Astrocyte (in vitro differentiated cells and primary cell): ENCODE data around the gene FAM81A. TPM values are rescaled to one million over a fixed set of nuclear protein-coding genes. Genes with fewer than 3 reads are reported as not detected.

ENCODE experiments used
- DNase-seq: peaks from one replicate; pipeline ENCODE4 v3.0.0-alpha.2; 2010; ENCODE audit warnings: low read depth
- FAIRE-seq: peaks from 2 replicates; lab custom pipeline; 2011; peaks lifted over from hg19 to GRCh38; lab: Jason Lieb, UNC
- H2AFZ ChIP-seq: 2 replicates; pipeline ENCODE4 v1.6.0; 2012; ENCODE audit warnings: low read depth, low read length, inconsistent platforms
- H3K27ac ChIP-seq: 2 replicates; pipeline ENCODE4 v1.5.1; 2011; ENCODE audit warnings: low read depth, low read length, inconsistent platforms
- H3K27me3 ChIP-seq: 2 replicates; pipeline ENCODE4 v1.6.0; 2011; ENCODE audit warnings: low read length, inconsistent platforms; ENCODE audit not compliant: insufficient read depth
- H3K36me3 ChIP-seq: 2 replicates; pipeline ENCODE4 v1.5.1; 2011; ENCODE audit warnings: low read length, inconsistent platforms; ENCODE audit not compliant: insufficient read depth
- H3K4me1 ChIP-seq: 2 replicates; pipeline ENCODE4 v1.5.1; 2011; ENCODE audit warnings: low read length, inconsistent platforms; ENCODE audit not compliant: insufficient read depth
- H3K4me2 ChIP-seq: 2 replicates; pipeline ENCODE4 v1.6.0; 2012; ENCODE audit warnings: low read length, inconsistent platforms
- H3K4me3 ChIP-seq: 2 replicates; pipeline ENCODE4 v1.5.1; 2011; ENCODE audit warnings: low read depth, mild to moderate bottlenecking, low read length, inconsistent platforms; ENCODE audit not compliant: insufficient read depth
- H3K79me2 ChIP-seq: 2 replicates; pipeline ENCODE4 v1.6.0; 2012; ENCODE audit warnings: mild to moderate bottlenecking, low read length, inconsistent platforms; ENCODE audit not compliant: insufficient read depth
- H3K9ac ChIP-seq: 2 replicates; pipeline ENCODE4 v1.6.0; 2012; ENCODE audit warnings: mild to moderate bottlenecking, low read length, inconsistent platforms
- H3K9me3 ChIP-seq: 2 replicates; pipeline ENCODE4 v1.5.1; 2012; ENCODE audit warnings: low read depth, mild to moderate bottlenecking, low read length, inconsistent platforms; ENCODE audit not compliant: insufficient read depth
- H4K20me1 ChIP-seq: 2 replicates; pipeline ENCODE4 v1.6.0; 2012; ENCODE audit warnings: low read length, inconsistent platforms; ENCODE audit not compliant: insufficient read depth
- H3K27ac Mint-ChIP-seq: one replicate; pipeline ENCODE4 v1.8.0; 2021; ENCODE audit warnings: mild to moderate bottlenecking, mixed read lengths; ENCODE audit not compliant: unreplicated experiment
- H3K27me3 Mint-ChIP-seq: one replicate; pipeline ENCODE4 v1.8.0; 2021; ENCODE audit warnings: low read depth, mixed read lengths; ENCODE audit not compliant: unreplicated experiment
- H3K36me3 Mint-ChIP-seq: one replicate; pipeline ENCODE4 v1.8.0; 2021; ENCODE audit warnings: low read depth, mixed read lengths; ENCODE audit not compliant: unreplicated experiment
- H3K4me1 Mint-ChIP-seq: one replicate; pipeline ENCODE4 v1.8.0; 2021; ENCODE audit warnings: low read depth, mixed read lengths; ENCODE audit not compliant: unreplicated experiment
- H3K4me3 Mint-ChIP-seq: one replicate; pipeline ENCODE4 v1.8.0; 2021; ENCODE audit warnings: mild to moderate bottlenecking, moderate library complexity, mixed read lengths; ENCODE audit not compliant: unreplicated experiment
- H3K9me3 Mint-ChIP-seq: one replicate; pipeline ENCODE4 v1.8.0; 2021; ENCODE audit warnings: mild to moderate bottlenecking, mixed read lengths; ENCODE audit not compliant: unreplicated experiment
- EZH2 ChIP-seq: IDR thresholded peaks from 2 replicates; pipeline ENCODE4 v1.6.1; 2012; ENCODE audit warnings: mild to moderate bottlenecking, low read length, inconsistent platforms; ENCODE audit not compliant: insufficient read depth
- total RNA-seq: library from RNA; stranded (reverse); gene quantifications from 2 replicates; pipeline ENCODE4 v1.2.1, GENCODE V29; 2021
- TF ChIP-seq, protein P1 (sequence below): IDR thresholded peaks from 2 replicates; pipeline ENCODE4 v1.5.1; 2011; ENCODE audit warnings: low read depth, mild to moderate bottlenecking, inconsistent platforms, low read length, moderate library complexity; ENCODE audit not compliant: insufficient read depth

Gene FAM81A
- total RNA-seq, 1 donor from 2014 or later = 0.73 TPM

DNA sequence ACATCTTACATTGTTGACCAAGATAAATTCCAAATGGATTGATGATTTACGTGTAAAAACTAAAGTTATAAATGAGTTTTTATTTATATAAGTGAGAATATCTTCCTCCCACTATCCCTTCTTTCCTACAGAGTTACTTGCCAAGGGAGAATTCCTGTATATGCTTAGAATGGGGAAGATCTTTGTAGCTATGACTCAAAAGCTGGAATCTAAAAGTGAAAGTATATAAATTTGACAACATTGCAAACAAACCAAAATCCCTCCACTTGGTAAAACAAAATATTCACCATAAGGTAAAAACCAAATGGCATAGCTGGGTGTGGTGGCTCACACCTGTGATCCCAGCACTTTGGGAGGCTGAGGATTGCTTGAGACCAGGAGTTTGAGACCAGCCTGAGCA lies 120.9 kb downstream of the FAM81A start:
- no peak overlapping the region for H3K4me3 Mint-ChIP-seq
- no peak overlapping the region for H2AFZ ChIP-seq
- peaks cover 1% of the 10 kb centered on the region for H3K9me3 Mint-ChIP-seq
- no peak for DNase-seq
- no peaks in the 10 kb centered on the region for H4K20me1 ChIP-seq
- H3K79me2 ChIP-seq = no peaks in the 10 kb centered on the region
- no peak for FAIRE-seq
- H3K36me3 Mint-ChIP-seq = no peaks in the 10 kb centered on the region
- H3K4me2 ChIP-seq = no peak overlapping the region
- no peak for TF ChIP-seq EZH2
- TF ChIP-seq, protein P1, sequence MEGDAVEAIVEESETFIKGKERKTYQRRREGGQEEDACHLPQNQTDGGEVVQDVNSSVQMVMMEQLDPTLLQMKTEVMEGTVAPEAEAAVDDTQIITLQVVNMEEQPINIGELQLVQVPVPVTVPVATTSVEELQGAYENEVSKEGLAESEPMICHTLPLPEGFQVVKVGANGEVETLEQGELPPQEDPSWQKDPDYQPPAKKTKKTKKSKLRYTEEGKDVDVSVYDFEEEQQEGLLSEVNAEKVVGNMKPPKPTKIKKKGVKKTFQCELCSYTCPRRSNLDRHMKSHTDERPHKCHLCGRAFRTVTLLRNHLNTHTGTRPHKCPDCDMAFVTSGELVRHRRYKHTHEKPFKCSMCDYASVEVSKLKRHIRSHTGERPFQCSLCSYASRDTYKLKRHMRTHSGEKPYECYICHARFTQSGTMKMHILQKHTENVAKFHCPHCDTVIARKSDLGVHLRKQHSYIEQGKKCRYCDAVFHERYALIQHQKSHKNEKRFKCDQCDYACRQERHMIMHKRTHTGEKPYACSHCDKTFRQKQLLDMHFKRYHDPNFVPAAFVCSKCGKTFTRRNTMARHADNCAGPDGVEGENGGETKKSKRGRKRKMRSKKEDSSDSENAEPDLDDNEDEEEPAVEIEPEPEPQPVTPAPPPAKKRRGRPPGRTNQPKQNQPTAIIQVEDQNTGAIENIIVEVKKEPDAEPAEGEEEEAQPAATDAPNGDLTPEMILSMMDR = no peak
- peaks cover 9% of the 10 kb centered on the region for H3K27me3 Mint-ChIP-seq
- no peak overlapping the region for H3K27ac Mint-ChIP-seq
- no peaks in the 10 kb centered on the region for H3K36me3 ChIP-seq
- no peaks in the 10 kb centered on the region for H3K9me3 ChIP-seq
- peaks cover 3% of the 10 kb centered on the region for H3K4me1 ChIP-seq
- H3K27ac ChIP-seq = no peak overlapping the region
- H3K9ac ChIP-seq = no peak overlapping the region
- H3K4me1 Mint-ChIP-seq = peaks cover 6% of the 10 kb centered on the region
- H3K27me3 ChIP-seq = peaks cover 2% of the 10 kb centered on the region
- H3K4me3 ChIP-seq = no peak overlapping the region

- H3K4me3 ChIP-seq = no peak overlapping the region
- H3K4me1 ChIP-seq = no peaks in the 10 kb centered on the region
- DNase-seq (no peak), FAIRE-seq (no peak)
- Mint-ChIP-seq H3K4me1 (no peaks in the 10 kb centered on the region), H3K9me3 (no peaks in the 10 kb centered on the region), H3K27ac (no peak overlapping the region), H3K36me3 (no peaks in the 10 kb centered on the region), H3K4me3 (no peak overlapping the region), H3K27me3 (peaks cover 9% of the 10 kb centered on the region)
- TF ChIP-seq, protein P1 = no peak
- no peak for TF ChIP-seq EZH2
- H3K79me2 ChIP-seq = no peaks in the 10 kb centered on the region
- H3K27me3 ChIP-seq = peaks cover 2% of the 10 kb centered on the region
- no peaks in the 10 kb centered on the region for H3K36me3 ChIP-seq
- no peak overlapping the region for H3K4me2 ChIP-seq
- no peaks in the 10 kb centered on the region for H4K20me1 ChIP-seq
- H3K27ac ChIP-seq = no peak overlapping the region
- H2AFZ ChIP-seq = no peak overlapping the region
- H3K9me3 ChIP-seq = no peaks in the 10 kb centered on the region
- no peak overlapping the region for H3K9ac ChIP-seq
Observed at GRCh38 chr15:59561547-59561946, 123.6 kb downstream of the FAM81A start.

GRCh38 chr15:59562448-59563186 lies 124.6 kb downstream of the FAM81A start:
- no peaks in the 10 kb centered on the region for H3K36me3 Mint-ChIP-seq
- DNase-seq (no peak), FAIRE-seq (no peak)
- Histone ChIP-seq H3K9ac (no peak overlapping the region), H3K36me3 (no peaks in the 10 kb centered on the region), H3K4me1 (no peaks in the 10 kb centered on the region), H3K27ac (no peak overlapping the region), H4K20me1 (no peaks in the 10 kb centered on the region), H3K4me2 (no peak overlapping the region), H3K79me2 (no peaks in the 10 kb centered on the region), H3K9me3 (no peaks in the 10 kb centered on the region), H3K4me3 (no peak overlapping the region), H2AFZ (no peak overlapping the region), H3K27me3 (peaks cover 2% of the 10 kb centered on the region)
- H3K9me3 Mint-ChIP-seq = no peaks in the 10 kb centered on the region
- no peaks in the 10 kb centered on the region for H3K4me1 Mint-ChIP-seq
- no peak overlapping the region for H3K27ac Mint-ChIP-seq
- TF ChIP-seq, protein P1 = no peak
- no peak for TF ChIP-seq EZH2
- peaks cover 9% of the 10 kb centered on the region for H3K27me3 Mint-ChIP-seq
- H3K4me3 Mint-ChIP-seq = no peak overlapping the region
